Thoracic aorta (tissue), 2 donors: Measurements from ENCODE around the gene DIP2C. TPM values are rescaled to one million over a fixed set of nuclear protein-coding genes. Genes with fewer than 3 reads are reported as not detected.
"Not testable (repeated sequence)": the region's sequence is repeated elsewhere in the genome, so short reads cannot be mapped to it uniquely, and the experiment has no call there.

Experiments used
- ATAC-seq: fragments of 150-250 bp; one replicate; pipeline ENCODE4 v1.8.0; 2017; ENCODE audit warnings: low read depth; ENCODE audit not compliant: insufficient number of reproducible peaks, low FRiP score
- DNase-seq: peaks from one replicate; pipeline ENCODE4 v3.0.0-alpha.2; 2020; ENCODE audit warnings: low spot score
- H3K27ac ChIP-seq, 2 donors: fragments of 200-600 bp; sonication (generic); 1 replicate in 1 of 2; 2 replicates in 1 of 2; pipeline ENCODE4 v1.5.1; 2016; ENCODE audit warnings: mild to moderate bottlenecking in 2 of 2, moderate library complexity in 2 of 2
- H3K27me3 ChIP-seq: fragments of 200-600 bp; sonication (generic); replicated peaks from 2 replicates; pipeline ENCODE4 v1.6.0; 2016; ENCODE audit warnings: mild to moderate bottlenecking; ENCODE audit not compliant: insufficient read depth
- H3K36me3 ChIP-seq: fragments of 200-600 bp; sonication (generic); one replicate; pipeline ENCODE4 v1.5.1; 2016
- H3K4me1 ChIP-seq, 2 donors: fragments of 200-600 bp; sonication (generic); 1 replicate in 1 of 2; 2 replicates in 1 of 2; pipeline versions ENCODE4 v1.5.1 to v1.6.0; 2016; ENCODE audit warnings: low read depth in 2 of 2, mild to moderate bottlenecking in 1 of 2; ENCODE audit not compliant: control insufficient read depth in 1 of 2
- H3K4me3 ChIP-seq: fragments of 200-600 bp; sonication (generic); 2 replicates; pipeline ENCODE4 v1.5.1; 2016; ENCODE audit warnings: mild to moderate bottlenecking
- H3K9me3 ChIP-seq: fragments of 200-600 bp; sonication (generic); 2 replicates; pipeline ENCODE4 v1.5.1; 2016
- total RNA-seq, 2 donors: library from RNA; depleted of rRNA; stranded (reverse); fragments of >200 nt; gene quantifications; one replicate each; pipeline versions ENCODE4 v1.1.0 to v1.2.3, GENCODE V29; 2016
- TF ChIP-seq, protein P1 (sequence below): fragments of 200-600 bp; sonication (generic); IDR thresholded peaks from one replicate; pipeline ENCODE4 v1.5.1; 2019; ENCODE audit warnings: antibody characterized with exemption

DIP2C gene
- total RNA-seq, 2 donors from 2014 or later, result 36.8 to 44.0 TPM

DNA sequence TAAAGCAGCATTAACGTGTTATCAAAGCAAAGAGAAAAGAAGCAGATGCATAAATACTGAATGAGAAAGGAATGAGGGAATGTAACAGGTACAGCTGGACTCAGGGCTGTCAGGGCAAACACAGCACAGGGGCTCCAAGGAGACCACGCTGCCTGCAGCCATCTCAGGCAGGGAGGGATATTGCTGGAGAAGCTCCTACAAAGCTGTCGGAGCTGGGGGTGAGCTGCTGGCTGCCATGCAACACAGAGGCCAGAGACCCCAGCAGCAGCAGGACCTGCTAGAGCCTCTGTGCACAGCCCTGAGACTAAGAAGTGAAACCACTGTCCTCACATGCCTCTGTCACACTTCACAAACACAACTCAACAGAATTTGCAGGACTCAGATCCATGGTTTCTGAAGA, 235.8 kb downstream of the DIP2C start:
- ATAC-seq, result no peak

DNA sequence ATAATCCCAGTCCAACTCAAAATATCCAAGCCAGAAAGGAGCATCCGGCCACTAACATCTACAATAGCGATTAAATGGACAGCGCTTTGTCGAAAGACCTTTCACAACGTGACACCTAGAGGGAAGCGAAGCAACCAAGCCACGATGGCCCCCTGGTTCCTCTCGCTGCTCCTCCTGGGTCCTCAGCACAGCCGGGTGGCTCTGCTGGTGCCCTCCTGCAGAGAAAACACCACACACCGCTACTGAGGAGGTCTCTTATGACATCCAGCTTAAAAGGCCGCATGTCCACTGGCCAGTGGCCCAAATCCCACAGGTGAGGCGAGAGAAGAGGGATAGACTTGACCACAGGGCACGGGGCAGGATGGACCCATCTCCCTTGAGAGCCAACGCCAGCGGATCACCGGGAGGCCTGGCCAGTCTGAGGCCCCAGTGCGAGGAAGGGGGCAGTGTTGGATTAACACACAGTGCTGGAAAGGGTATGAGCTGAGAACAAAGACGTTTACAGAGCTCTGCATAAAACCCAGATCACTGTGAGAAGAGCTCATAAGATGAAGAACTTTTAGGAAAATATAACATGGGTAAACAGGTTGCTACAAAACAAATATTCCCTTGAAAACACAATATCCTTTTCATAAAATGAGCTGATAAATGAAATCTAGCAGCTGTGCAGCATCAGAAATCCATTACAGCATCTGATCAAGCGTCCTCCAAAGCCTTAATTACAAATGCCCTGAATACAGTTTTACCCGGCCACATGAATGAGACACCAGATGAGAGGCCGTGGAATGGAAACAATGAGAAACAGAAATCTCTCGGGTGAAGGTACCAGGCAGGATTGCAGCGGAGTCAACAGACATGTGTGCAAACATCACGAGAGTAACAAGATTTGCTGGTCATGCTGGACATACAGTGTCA, 236.7 kb downstream of the DIP2C start:
- H3K36me3 ChIP-seq, result no peaks in the 10 kb centered on the region
- no peak for ATAC-seq
- peaks cover 14 to 38% of the 10 kb centered on the region in 2 donors for H3K4me1 ChIP-seq
- H3K27ac ChIP-seq, result no peak overlapping the region
- no peaks in the 10 kb centered on the region for H3K27me3 ChIP-seq
- no peak overlapping the region for H3K4me3 ChIP-seq
- DNase-seq, result no peak
- H3K9me3 ChIP-seq, result no peaks in the 10 kb centered on the region
- TF ChIP-seq, protein P1, sequence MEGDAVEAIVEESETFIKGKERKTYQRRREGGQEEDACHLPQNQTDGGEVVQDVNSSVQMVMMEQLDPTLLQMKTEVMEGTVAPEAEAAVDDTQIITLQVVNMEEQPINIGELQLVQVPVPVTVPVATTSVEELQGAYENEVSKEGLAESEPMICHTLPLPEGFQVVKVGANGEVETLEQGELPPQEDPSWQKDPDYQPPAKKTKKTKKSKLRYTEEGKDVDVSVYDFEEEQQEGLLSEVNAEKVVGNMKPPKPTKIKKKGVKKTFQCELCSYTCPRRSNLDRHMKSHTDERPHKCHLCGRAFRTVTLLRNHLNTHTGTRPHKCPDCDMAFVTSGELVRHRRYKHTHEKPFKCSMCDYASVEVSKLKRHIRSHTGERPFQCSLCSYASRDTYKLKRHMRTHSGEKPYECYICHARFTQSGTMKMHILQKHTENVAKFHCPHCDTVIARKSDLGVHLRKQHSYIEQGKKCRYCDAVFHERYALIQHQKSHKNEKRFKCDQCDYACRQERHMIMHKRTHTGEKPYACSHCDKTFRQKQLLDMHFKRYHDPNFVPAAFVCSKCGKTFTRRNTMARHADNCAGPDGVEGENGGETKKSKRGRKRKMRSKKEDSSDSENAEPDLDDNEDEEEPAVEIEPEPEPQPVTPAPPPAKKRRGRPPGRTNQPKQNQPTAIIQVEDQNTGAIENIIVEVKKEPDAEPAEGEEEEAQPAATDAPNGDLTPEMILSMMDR, result no peak

More for the DNA sequence above, 235.8 kb downstream of the DIP2C start:
- DNase-seq, result no peak
- Histone ChIP-seq H3K36me3 (no peaks in the 10 kb centered on the region), H3K4me1 (peaks cover 14 to 38% of the 10 kb centered on the region in 2 donors), H3K27me3 (no peaks in the 10 kb centered on the region), H3K4me3 (no peak overlapping the region), H3K27ac (no peak overlapping the region), H3K9me3 (no peaks in the 10 kb centered on the region)
- TF ChIP-seq, protein P1, result no peak

DNA sequence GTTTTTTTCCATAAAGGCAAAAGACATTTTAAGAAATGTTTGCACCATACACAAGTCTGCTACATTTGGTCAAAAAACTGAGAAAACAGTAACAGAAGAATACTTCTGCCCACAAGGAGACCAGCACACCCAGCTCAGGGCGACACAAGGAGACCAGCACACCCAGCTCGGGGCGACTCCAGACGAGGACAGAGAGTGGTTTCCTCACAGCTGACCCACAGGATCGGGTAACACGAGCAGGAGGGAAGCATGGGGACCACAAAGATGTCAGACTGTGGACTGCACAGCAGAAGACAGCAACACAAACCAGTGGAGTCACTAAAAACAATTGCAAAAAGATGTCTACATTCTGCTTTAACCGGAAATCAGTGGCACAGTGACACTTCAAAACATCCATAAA, 237.6 kb downstream of the DIP2C start:
- TF ChIP-seq, protein P1, result no peak
- Histone ChIP-seq H3K4me3 (no peak overlapping the region), H3K36me3 (no peaks in the 10 kb centered on the region), H3K27me3 (no peaks in the 10 kb centered on the region), H3K27ac (no peak overlapping the region), H3K4me1 (peaks cover 14 to 38% of the 10 kb centered on the region in 2 donors), H3K9me3 (no peaks in the 10 kb centered on the region)
- DNase-seq, result no peak
- ATAC-seq, result no peak

DNA sequence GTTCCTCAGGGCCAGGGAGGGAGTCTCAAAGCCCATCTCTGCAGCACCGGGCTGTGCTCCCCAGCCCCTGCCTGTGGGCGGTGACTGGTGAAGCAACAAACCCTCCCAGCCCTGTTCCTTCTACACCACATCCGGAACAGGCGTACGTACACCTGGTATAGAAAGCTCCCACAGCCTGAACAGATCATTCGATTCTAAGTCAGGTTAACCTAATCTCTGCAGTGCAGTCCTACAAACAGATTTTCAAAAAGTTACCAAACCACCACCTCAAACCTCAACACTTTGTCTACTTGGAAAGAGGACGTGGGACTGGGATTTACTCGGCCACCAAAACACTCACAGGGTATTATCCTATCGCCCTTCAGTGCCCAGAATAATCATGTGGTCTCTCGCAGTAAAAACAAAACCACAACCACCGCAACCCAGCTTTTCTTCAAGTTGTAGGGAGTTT, 238.4 kb downstream of the DIP2C start:
- Histone ChIP-seq H3K27ac (no peak overlapping the region), H3K9me3 (no peaks in the 10 kb centered on the region), H3K4me1 (peaks cover 14 to 38% of the 10 kb centered on the region in 2 donors), H3K4me3 (peak overlapping the region; percentile 4), H3K27me3 (no peaks in the 10 kb centered on the region), H3K36me3 (no peaks in the 10 kb centered on the region)
- ATAC-seq, result no peak
- TF ChIP-seq, protein P1, result no peak
- DNase-seq, result no peak

DNA sequence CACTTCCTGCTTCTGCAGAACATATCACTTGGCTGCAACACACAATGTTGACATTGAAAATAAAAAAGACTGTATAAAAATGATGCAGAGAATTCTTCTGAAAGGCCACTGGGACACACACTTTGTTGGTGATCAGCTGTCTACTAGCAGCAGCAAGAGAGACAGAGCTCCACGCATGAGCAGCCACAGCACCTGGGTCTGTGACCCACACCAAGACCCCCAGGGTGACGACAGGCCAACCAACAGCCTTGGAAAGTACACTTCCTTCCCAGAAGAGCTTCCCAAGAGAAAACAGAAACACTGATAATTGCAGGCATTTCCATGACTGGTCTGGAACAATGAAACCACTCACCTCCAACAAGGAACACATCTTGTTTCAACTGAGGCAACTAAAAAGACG, 239.0 kb downstream of the DIP2C start:
- DNase-seq, result no peak
- no peak overlapping the region for H3K4me3 ChIP-seq
- no peaks in the 10 kb centered on the region for H3K36me3 ChIP-seq
- H3K27ac ChIP-seq, result no peak overlapping the region
- ATAC-seq, result no peak
- H3K27me3 ChIP-seq, result no peaks in the 10 kb centered on the region
- H3K4me1 ChIP-seq, result peaks cover 14 to 38% of the 10 kb centered on the region in 2 donors
- H3K9me3 ChIP-seq, result no peaks in the 10 kb centered on the region
- TF ChIP-seq, protein P1, result no peak

DNA sequence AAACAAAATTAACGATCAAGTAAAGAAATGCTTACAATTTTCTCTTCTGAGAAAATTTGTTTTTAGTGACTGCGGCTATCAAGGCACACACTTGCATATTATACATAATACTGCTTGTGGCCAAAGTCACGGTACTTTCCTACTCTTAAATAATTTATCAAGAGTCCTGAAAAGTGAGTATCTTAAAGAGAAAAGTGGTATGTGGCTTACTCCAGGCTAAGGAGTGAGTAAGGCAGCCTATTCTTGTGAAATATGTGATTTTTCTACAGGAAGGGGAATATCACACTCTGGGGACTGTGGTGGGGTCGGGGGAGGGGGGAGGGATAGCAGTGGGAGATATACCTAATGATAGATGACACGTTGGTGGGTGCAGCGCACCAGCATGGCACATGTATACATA, 240.1 kb downstream of the DIP2C start:
- H3K27me3 ChIP-seq, H3K9me3 ChIP-seq, ATAC-seq, H3K4me3 ChIP-seq, DNase-seq, H3K36me3 ChIP-seq, H3K27ac ChIP-seq: not testable (repeated sequence)
- peaks cover 9 to 28% of the 10 kb centered on the region in 2 donors for H3K4me1 ChIP-seq
